Loucy (cell line): ENCODE data around the gene KRTAP13-4.

ENCODE experiments used
- H2AFZ ChIP-seq: fragments of 200-600 bp; sonication (generic); 2 replicates; pipeline ENCODE4 v1.6.0; 2016; ENCODE audit warnings: antibody characterized with exemption, mild to moderate bottlenecking, low read length, moderate library complexity
- H3F3A ChIP-seq: fragments of 200-600 bp; 2 replicates; pipeline ENCODE4 v1.6.0; 2016; ENCODE audit warnings: antibody characterized with exemption, low read depth, mild to moderate bottlenecking
- H3K27me3 ChIP-seq: fragments of 200-600 bp; sonication (generic); 2 replicates; pipeline ENCODE4 v1.6.1; 2014; ENCODE audit warnings: low read length, mild to moderate bottlenecking; ENCODE audit not compliant: insufficient read depth, poor library complexity, severe bottlenecking
- H3K36me3 ChIP-seq: fragments of 200-600 bp; sonication (generic); 2 replicates; pipeline ENCODE4 v1.6.1; 2016; ENCODE audit warnings: low read length; ENCODE audit not compliant: insufficient read depth
- H3K4me1 ChIP-seq: fragments of 200-600 bp; sonication (generic); 2 replicates; pipeline ENCODE4 v1.5.1; 2014; ENCODE audit warnings: low read length, mild to moderate bottlenecking; ENCODE audit not compliant: insufficient read depth, poor library complexity, severe bottlenecking
- H3K4me2 ChIP-seq: fragments of 200-600 bp; sonication (generic); 2 replicates; pipeline ENCODE4 v1.6.0; 2014; ENCODE audit warnings: antibody characterized with exemption, low read length, low read depth, mild to moderate bottlenecking; ENCODE audit not compliant: poor library complexity, severe bottlenecking
- H3K4me3 ChIP-seq: fragments of 200-600 bp; sonication (generic); 2 replicates; pipeline ENCODE4 v1.5.1; 2014; ENCODE audit warnings: low read length, mild to moderate bottlenecking, mixed read lengths; ENCODE audit not compliant: poor library complexity, severe bottlenecking
- H3K79me2 ChIP-seq: fragments of 200-600 bp; sonication (generic); 2 replicates; pipeline ENCODE4 v1.6.1; 2014; ENCODE audit warnings: low read length; ENCODE audit not compliant: insufficient read depth
- H3K9ac ChIP-seq: fragments of 200-600 bp; sonication (generic); 2 replicates; pipeline ENCODE4 v1.6.0; 2014; ENCODE audit warnings: mild to moderate bottlenecking, low read depth, low read length, moderate library complexity; ENCODE audit not compliant: poor library complexity, severe bottlenecking
- H3K9me2 ChIP-seq: fragments of 200-600 bp; sonication (generic); replicated peaks from 2 replicates; pipeline ENCODE4 v1.6.1; 2016; ENCODE audit warnings: low read depth, low read length, mixed read lengths
- H3K9me3 ChIP-seq: fragments of 200-600 bp; sonication (generic); 2 replicates; pipeline ENCODE4 v1.6.1; 2014; ENCODE audit warnings: mild to moderate bottlenecking, antibody characterized with exemption, low read length, low read depth; ENCODE audit not compliant: insufficient read depth
- H4K20me1 ChIP-seq: fragments of 200-600 bp; sonication (generic); 2 replicates; pipeline ENCODE4 v1.6.0; 2014; ENCODE audit warnings: antibody characterized with exemption, low read length, mild to moderate bottlenecking; ENCODE audit not compliant: insufficient read depth, poor library complexity, severe bottlenecking
- CTCF ChIP-seq: fragments of 200-600 bp; sonication (generic); conservative IDR thresholded peaks from 2 replicates; pipeline ENCODE4 v1.5.1; 2014; ENCODE audit warnings: mild to moderate bottlenecking, antibody characterized with exemption, low read length
- EZH2phosphoT487 ChIP-seq: fragments of 200-600 bp; IDR thresholded peaks from 2 replicates; pipeline ENCODE4 v1.6.1; 2018; ENCODE audit warnings: antibody characterized with exemption, mild to moderate bottlenecking, moderate library complexity, borderline replicate concordance

Gene KRTAP13-4

GRCh38 chr21:30395731-30396130, 34.3 kb upstream of the KRTAP13-4 start, which contains the start of gene KRTAP13-1:
Gene KRTAP13-1, plus strand, starts transcription at chr21:30396031. Its CDS starts 56 bp downstream, at chr21:30396087.
- H3K36me3 ChIP-seq: no peaks in the 10 kb centered on the region
- H3K4me2 ChIP-seq: no peak within 1 kb of the TSS
- no peaks in the 10 kb centered on the region for H4K20me1 ChIP-seq
- H3K27me3 ChIP-seq: no peaks in the 10 kb centered on the region
- no peak within 1 kb of the TSS for H3K9ac ChIP-seq
- no peak within 1 kb of the TSS for H2AFZ ChIP-seq
- no peaks in the 10 kb centered on the region for H3K9me2 ChIP-seq
- H3K4me1 ChIP-seq: no peaks in the 10 kb centered on the region
- TF ChIP-seq CTCF (no peak), EZH2phosphoT487 (no peak)
- H3K9me3 ChIP-seq: no peaks in the 10 kb centered on the region
- H3K4me3 ChIP-seq: no peak within 1 kb of the TSS
- no peaks in the 10 kb centered on the region for H3K79me2 ChIP-seq
- no peaks in the 10 kb centered on the region for H3F3A ChIP-seq

DNA sequence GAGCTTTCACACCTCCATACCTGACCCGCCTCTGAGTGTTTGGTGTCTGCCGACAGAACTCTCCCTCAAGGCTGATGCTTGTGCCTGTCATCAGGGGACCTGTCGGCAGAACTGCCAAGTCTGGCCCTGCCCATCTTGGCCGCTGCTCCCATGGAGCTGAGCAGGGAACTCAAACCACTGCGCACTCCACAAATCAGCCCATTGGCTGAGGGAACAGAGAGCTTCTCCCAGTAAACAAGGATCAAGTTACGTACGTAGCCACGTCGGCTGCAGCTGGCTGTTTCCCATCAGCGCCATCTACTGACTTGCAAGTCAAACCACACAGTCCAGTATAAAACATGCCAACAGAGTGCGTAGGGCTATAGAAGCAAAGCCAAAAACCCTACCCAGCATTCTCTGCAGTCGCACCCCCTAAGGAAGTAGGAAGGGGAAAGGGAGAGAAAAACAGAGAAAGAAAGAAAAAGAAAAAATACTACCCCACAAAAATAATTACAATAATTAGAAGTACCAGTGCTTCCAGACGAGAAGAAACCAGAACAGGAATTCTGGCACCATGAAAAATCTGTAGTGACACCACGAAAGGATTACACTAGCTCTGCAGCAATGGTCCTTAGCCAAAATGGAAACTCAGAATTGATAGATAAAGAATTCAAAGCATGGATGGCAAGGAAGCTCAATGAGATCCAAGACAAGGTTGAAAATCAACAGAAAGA, 21.1 kb upstream of the KRTAP13-4 start:
- Histone ChIP-seq H3K4me1 (no peaks in the 10 kb centered on the region), H3K4me2 (no peak overlapping the region), H3K4me3 (no peak overlapping the region)

GRCh38 chr21:30415993-30416392, 14.0 kb upstream of the KRTAP13-4 start:
- H3K9me2 ChIP-seq: no peaks in the 10 kb centered on the region
- H3K79me2 ChIP-seq: no peaks in the 10 kb centered on the region
- no peaks in the 10 kb centered on the region for H4K20me1 ChIP-seq
- no peaks in the 10 kb centered on the region for H3K27me3 ChIP-seq
- H3K36me3 ChIP-seq: no peaks in the 10 kb centered on the region
- H3K9ac ChIP-seq: no peak overlapping the region
- peaks cover 3% of the 10 kb centered on the region; the same call in 1 of the 2 replicates for H3K9me3 ChIP-seq
- no peak for TF ChIP-seq CTCF
- TF ChIP-seq EZH2phosphoT487: no peak
- H3K4me3 ChIP-seq: no peak overlapping the region
- no peaks in the 10 kb centered on the region for H3K4me1 ChIP-seq
- H3K4me2 ChIP-seq: no peak overlapping the region
- no peak overlapping the region for H2AFZ ChIP-seq
- no peaks in the 10 kb centered on the region for H3F3A ChIP-seq

More for the DNA sequence above, 21.1 kb upstream of the KRTAP13-4 start:
- Histone ChIP-seq H3K9me2 (no peaks in the 10 kb centered on the region), H3K9ac (no peak overlapping the region), H3K9me3 (no peaks in the 10 kb centered on the region), H3K27me3 (no peaks in the 10 kb centered on the region), H4K20me1 (no peaks in the 10 kb centered on the region), H3K36me3 (no peaks in the 10 kb centered on the region), H3F3A (no peaks in the 10 kb centered on the region), H2AFZ (no peak overlapping the region), H3K79me2 (no peaks in the 10 kb centered on the region)
- peak; percentile 40 for TF ChIP-seq CTCF
- TF ChIP-seq EZH2phosphoT487: no peak
